Suprapubic skin (tissue), 4 donors: ENCODE measurements around the gene SLC38A3. TPM values are rescaled to one million over a fixed set of nuclear protein-coding genes. Genes with fewer than 3 reads are reported as not detected.

Experiments
- DNase-seq, 2 donors: peaks; one replicate each; pipeline ENCODE4 v3.0.0-alpha.2; 2019; ENCODE audit warnings: low spot score in 2 of 2
- H3K27ac ChIP-seq: fragments of 200-600 bp; sonication (generic); one replicate; pipeline ENCODE4 v1.5.1; 2019
- H3K27me3 ChIP-seq: fragments of 200-600 bp; sonication (generic); one replicate; pipeline ENCODE4 v1.5.1; 2019
- H3K36me3 ChIP-seq: fragments of 200-600 bp; sonication (generic); one replicate; pipeline ENCODE4 v1.5.1; 2019
- H3K4me1 ChIP-seq: fragments of 200-600 bp; sonication (generic); one replicate; pipeline ENCODE4 v1.5.1; 2019
- H3K4me3 ChIP-seq: fragments of 200-600 bp; sonication (generic); one replicate; pipeline ENCODE4 v1.5.1; 2019; ENCODE audit warnings: mild to moderate bottlenecking
- H3K9me3 ChIP-seq: fragments of 200-600 bp; sonication (generic); one replicate; pipeline ENCODE4 v1.5.1; 2019
- CTCF ChIP-seq, 2 donors: fragments of 200-600 bp in 1 of 2; fragments of 450-650 bp in 1 of 2; sonication (generic) in 1 of 2; IDR thresholded peaks; one replicate each; pipeline ENCODE4 v1.5.1; 2016 to 2019; ENCODE audit warnings: antibody characterized with exemption in 2 of 2, mild to moderate bottlenecking in 1 of 2, moderate library complexity in 1 of 2
- EP300 ChIP-seq: sonication (generic); formaldehyde crosslinking; IDR thresholded peaks from one replicate; pipeline ENCODE4 v1.6.1; 2017; ENCODE audit warnings: antibody characterized with exemption
- POLR2A ChIP-seq, 2 donors: fragments of 450-650 bp; IDR thresholded peaks; one replicate each; pipeline ENCODE4 v1.6.1; 2017; ENCODE audit warnings: antibody characterized with exemption in 2 of 2, mild to moderate bottlenecking in 2 of 2, moderate library complexity in 2 of 2
- POLR2AphosphoS5 ChIP-seq, 3 donors: sonication (generic); formaldehyde crosslinking; IDR thresholded peaks; one replicate each; pipeline ENCODE4 v1.6.1; 2017; ENCODE audit warnings: antibody characterized with exemption in 3 of 3
- WGBS: methylation state at CpG from one replicate; pipeline ENCODE4 v1.1.5; 2018; 5-methylcytosine and 5-hydroxymethylcytosine counted together
- total RNA-seq, 4 donors: library from RNA; depleted of rRNA; stranded (reverse); fragments of >200 nt; gene quantifications; one replicate each; pipeline ENCODE4 v1.1.0, GENCODE V29; 2016

Gene SLC38A3
- total RNA-seq, 4 donors from 2014 or later = 0.25 to 2.2 (median 1.00) TPM

GRCh38 chr3:50263478-50264382, 58.7 kb downstream of the SLC38A3 start:
- Histone ChIP-seq H3K4me3 (no peak overlapping the region), H3K4me1 (peaks cover 79% of the 10 kb centered on the region), H3K27me3 (no peaks in the 10 kb centered on the region), H3K36me3 (no peaks in the 10 kb centered on the region), H3K9me3 (no peaks in the 10 kb centered on the region), H3K27ac (peak overlapping the region; percentile 68)
- WGBS = 62% methylated on average over 6 of the region's 6 CpGs
- no peak for DNase-seq
- TF ChIP-seq POLR2AphosphoS5 (IDR thresholded peaks at IDR 0.05) (no peak), POLR2A (IDR thresholded peaks at IDR 0.05) (no peak), EP300 (no peak), CTCF (IDR thresholded peaks at IDR 0.05) (no peak)

DNA sequence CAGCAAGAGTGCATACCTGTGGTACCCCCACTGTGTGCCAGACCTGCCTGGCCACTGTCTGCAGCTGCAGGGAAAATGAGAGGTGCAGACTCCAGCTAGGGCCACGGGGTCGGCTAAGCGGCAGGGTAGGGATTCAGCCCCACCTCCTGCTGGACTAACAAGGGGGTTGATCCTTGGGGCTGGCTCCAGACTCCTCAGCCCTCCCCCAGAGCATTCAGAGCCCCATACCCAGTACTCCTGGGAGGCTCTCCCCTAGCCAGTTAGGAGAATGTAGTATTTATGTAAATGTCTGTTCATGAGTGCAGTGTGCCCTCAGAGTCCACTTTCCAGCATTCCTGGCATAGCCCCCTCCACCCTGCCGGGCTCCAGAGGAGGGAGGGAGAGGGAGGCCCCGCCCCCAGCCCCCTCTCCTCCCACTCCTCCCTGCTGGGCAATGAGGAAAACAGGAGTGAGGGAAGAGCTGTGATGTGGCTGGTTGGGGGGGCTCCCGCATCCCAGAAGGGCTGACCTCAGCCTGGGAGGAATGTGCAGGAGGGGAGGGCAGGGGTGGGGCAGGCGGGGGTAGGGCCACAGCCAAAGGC, 59.4 kb downstream of the SLC38A3 start:
- peaks cover 79% of the 10 kb centered on the region for H3K4me1 ChIP-seq
- H3K36me3 ChIP-seq = no peaks in the 10 kb centered on the region
- H3K9me3 ChIP-seq = no peaks in the 10 kb centered on the region
- WGBS = 24% methylated on average over 5 of the region's 7 CpGs
- TF ChIP-seq POLR2A (IDR thresholded peaks at IDR 0.05) (no peak), POLR2AphosphoS5 (IDR thresholded peaks at IDR 0.05) (no peak), CTCF (IDR thresholded peaks at IDR 0.05) (no peak), EP300 (no peak)
- H3K27me3 ChIP-seq = no peaks in the 10 kb centered on the region
- peak overlapping the region; percentile 79 for H3K27ac ChIP-seq
- DNase-seq = peak in 1 of 2 donors; percentile 84
- H3K4me3 ChIP-seq = no peak overlapping the region

DNA sequence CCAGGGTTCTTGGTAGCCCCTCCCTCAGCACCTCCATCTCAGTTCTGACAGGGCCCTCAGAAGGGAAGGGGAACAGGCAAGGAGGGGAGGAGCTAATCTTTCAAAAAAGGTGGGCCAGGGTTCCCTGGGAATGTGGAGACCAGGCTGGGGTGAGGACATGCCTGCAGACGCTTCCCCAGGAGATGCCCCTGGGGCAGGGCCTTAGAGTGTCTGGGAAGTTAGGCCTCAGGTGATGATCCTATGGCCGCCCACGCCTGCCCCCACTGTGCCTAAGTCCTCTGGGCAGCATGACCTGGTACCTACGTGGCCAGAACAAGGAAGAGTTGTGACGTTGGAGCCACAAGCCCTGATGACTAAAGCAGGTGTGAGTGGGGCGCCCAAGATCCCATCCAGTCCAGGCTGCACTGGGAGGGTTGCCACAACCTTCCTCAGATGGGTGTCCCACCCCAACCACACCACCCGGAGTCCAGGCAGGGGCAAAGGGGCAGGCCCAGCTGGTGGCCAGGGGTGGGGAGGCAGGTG, 60.0 kb downstream of the SLC38A3 start:
- no peak for DNase-seq
- no peaks in the 10 kb centered on the region for H3K36me3 ChIP-seq
- H3K27ac ChIP-seq = peak overlapping the region; percentile 79
- 64% methylated on average over 5 of the region's 7 CpGs for WGBS
- no peak overlapping the region for H3K4me3 ChIP-seq
- no peak for TF ChIP-seq CTCF (IDR thresholded peaks at IDR 0.05)
- TF ChIP-seq POLR2A (IDR thresholded peaks at IDR 0.05) = no peak
- no peak for TF ChIP-seq POLR2AphosphoS5 (IDR thresholded peaks at IDR 0.05)
- no peak for TF ChIP-seq EP300
- peaks cover 79% of the 10 kb centered on the region for H3K4me1 ChIP-seq
- H3K9me3 ChIP-seq = no peaks in the 10 kb centered on the region
- H3K27me3 ChIP-seq = no peaks in the 10 kb centered on the region

GRCh38 chr3:50265571-50265970, 60.5 kb downstream of the SLC38A3 start:
- Histone ChIP-seq H3K36me3 (no peaks in the 10 kb centered on the region), H3K9me3 (no peaks in the 10 kb centered on the region), H3K4me1 (peaks cover 79% of the 10 kb centered on the region), H3K4me3 (no peak overlapping the region), H3K27me3 (no peaks in the 10 kb centered on the region), H3K27ac (peak overlapping the region; percentile 79)
- TF ChIP-seq POLR2AphosphoS5 (IDR thresholded peaks at IDR 0.05) = no peak
- TF ChIP-seq CTCF (IDR thresholded peaks at IDR 0.05) = no peak
- TF ChIP-seq EP300 = no peak
- no peak for TF ChIP-seq POLR2A (IDR thresholded peaks at IDR 0.05)
- DNase-seq = no peak
- no CpG with 5 or more reads among the region's 1 CpG for WGBS

- Histone ChIP-seq H3K9me3 (no peaks in the 10 kb centered on the region), H3K27ac (peak overlapping the region; percentile 79), H3K27me3 (no peaks in the 10 kb centered on the region), H3K4me1 (peaks cover 79% of the 10 kb centered on the region), H3K4me3 (no peak overlapping the region), H3K36me3 (no peaks in the 10 kb centered on the region)
- 75% methylated on average over 6 of the region's 6 CpGs for WGBS
- no peak for DNase-seq
- TF ChIP-seq POLR2AphosphoS5 (IDR thresholded peaks at IDR 0.05) (no peak), CTCF (IDR thresholded peaks at IDR 0.05) (no peak), EP300 (no peak), POLR2A (IDR thresholded peaks at IDR 0.05) (no peak)
Measured at GRCh38 chr3:50266017-50266416, 60.9 kb downstream of the SLC38A3 start.
